Large intestine (tissue), 3 donors: ENCODE measurements around the gene CCBE1. TPM values are rescaled to one million over a fixed set of nuclear protein-coding genes. Genes with fewer than 3 reads are reported as not detected.

Experiments
- DNase-seq, 2 donors: peaks; one replicate each; pipeline versions ENCODE4 v3.0.0 to v3.0.0-alpha.2; 2013
- H3K27ac ChIP-seq: one replicate; pipeline ENCODE4 v1.5.1; 2013; ENCODE audit warnings: low read length
- H3K27me3 ChIP-seq: 2 replicates; pipeline ENCODE4 v1.6.1; 2013; ENCODE audit warnings: low read length; ENCODE audit not compliant: control insufficient read depth, insufficient read depth
- H3K36me3 ChIP-seq: 2 replicates; pipeline ENCODE4 v1.6.1; 2013; ENCODE audit warnings: low read length; ENCODE audit not compliant: control insufficient read depth, insufficient read depth
- H3K4me1 ChIP-seq: one replicate; pipeline ENCODE4 v1.6.1; 2013; ENCODE audit warnings: low read length; ENCODE audit not compliant: control insufficient read depth, insufficient read depth
- H3K4me3 ChIP-seq: one replicate; pipeline ENCODE4 v1.5.1; 2013; ENCODE audit warnings: low read length
- H3K9me3 ChIP-seq: one replicate; pipeline ENCODE4 v1.6.1; 2013; ENCODE audit warnings: mild to moderate bottlenecking, low read depth, low read length, moderate library complexity; ENCODE audit not compliant: control insufficient read depth
- WGBS: methylation state at CpG from one replicate; pipeline ENCODE4 v1.1.5; 2013; ENCODE audit warnings: low lambda C conversion rate; ENCODE audit not compliant: insufficient coverage; 5-methylcytosine and 5-hydroxymethylcytosine counted together
- polyA plus RNA-seq: library from polyadenylated mRNA; unstranded; fragments of 120-200 nt; gene quantifications from one replicate; pipeline ENCODE4 v1.2.1, GENCODE V29; 2013

CCBE1 gene
- polyA plus RNA-seq, 1 donor = 2.5 TPM

DNA sequence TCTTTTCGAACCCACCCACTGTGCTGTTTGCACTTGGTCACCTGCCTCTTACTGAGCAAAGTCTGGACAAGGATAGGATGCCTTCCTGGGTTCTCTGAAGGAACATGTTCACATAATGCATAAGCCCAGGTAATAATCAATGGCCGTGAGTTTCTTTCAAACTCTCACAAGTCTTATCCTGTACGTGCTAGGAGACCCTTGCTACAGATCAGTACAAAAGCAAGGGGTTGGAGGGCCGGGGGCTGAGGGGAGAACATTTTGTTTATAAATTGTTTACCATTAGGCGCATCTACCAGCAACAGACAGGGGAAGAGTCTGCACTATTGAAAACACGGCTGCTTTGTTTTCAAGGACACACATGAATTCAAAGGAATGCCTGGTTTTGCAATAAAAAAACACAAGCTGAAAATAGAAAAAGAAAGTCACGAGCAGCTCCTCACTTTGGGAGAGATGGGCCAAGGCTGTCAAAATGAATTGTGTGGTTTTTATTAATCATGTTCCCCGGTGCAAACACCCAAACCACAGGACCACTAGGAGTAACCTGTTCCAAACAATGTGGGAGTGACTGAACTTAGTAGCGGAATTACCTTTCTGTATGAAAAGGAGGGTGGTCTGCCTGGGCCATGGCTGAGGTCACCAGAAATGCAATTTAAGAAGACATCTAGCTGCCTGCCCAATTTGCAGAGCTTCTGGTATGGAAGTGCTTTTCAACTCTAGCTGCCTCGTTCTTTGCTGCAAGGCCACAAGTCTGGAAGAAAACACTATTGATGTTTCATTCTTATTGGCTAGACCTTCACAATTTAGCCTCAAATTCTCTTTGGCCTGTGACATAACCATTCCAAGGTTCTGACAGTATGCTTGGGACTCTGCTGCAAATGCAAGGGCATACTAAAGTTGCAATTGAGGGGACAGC is 73.5 kb downstream of the CCBE1 start:
- no peak for DNase-seq
- Histone ChIP-seq H3K27ac (no peak overlapping the region), H3K9me3 (no peaks in the 10 kb centered on the region), H3K27me3 (no peaks in the 10 kb centered on the region), H3K4me3 (no peak overlapping the region), H3K36me3 (no peaks in the 10 kb centered on the region), H3K4me1 (no peaks in the 10 kb centered on the region)
- WGBS = 100% methylated on average over 1 of the region's 10 CpGs

DNA sequence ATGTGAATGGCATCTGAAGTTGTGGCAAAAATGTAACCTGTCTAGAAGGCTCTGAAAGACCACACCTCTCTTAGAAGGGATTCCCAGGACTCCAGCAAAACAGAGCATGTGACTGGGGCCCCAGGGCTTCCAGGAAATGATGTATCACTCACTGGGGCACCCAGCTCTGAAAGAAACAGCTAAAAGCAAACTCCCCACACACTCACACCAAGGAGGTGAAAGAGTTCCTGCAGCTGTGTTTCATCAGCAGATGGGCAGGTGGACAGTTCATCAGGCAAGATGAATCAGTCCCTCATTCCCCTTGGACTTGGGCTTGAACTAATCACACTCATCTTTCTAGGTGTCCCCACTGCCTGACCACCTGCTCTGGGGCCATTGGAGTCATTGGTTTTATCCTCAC is 76.2 kb downstream of the CCBE1 start:
- no peaks in the 10 kb centered on the region for H3K27me3 ChIP-seq
- DNase-seq = no peak
- H3K27ac ChIP-seq = no peak overlapping the region
- H3K4me3 ChIP-seq = no peak overlapping the region
- no peaks in the 10 kb centered on the region for H3K4me1 ChIP-seq
- H3K36me3 ChIP-seq = no peaks in the 10 kb centered on the region
- no peaks in the 10 kb centered on the region for H3K9me3 ChIP-seq

DNA sequence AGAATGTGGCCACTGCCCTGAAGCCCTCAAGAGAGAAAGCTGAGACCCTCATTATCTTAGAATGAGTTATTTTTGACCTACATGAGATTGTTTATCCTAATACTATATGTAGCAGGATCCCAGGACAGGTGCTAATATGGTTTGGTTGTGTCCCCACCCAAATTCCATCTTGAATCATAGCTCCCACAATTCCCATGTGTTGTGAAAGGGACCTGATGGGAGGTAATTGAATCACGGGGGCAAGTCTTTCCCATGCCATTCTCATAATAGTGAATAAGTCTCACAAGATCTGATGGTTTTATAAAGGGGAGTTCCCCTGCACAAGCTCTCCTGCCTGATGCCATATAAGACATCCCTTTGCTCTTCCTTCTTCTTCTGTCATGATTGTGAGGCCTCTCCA is 76.8 kb downstream of the CCBE1 start:
- H3K36me3 ChIP-seq = no peaks in the 10 kb centered on the region
- no peak overlapping the region for H3K4me3 ChIP-seq
- WGBS = no CpG with 5 or more reads among the region's 1 CpG
- no peaks in the 10 kb centered on the region for H3K4me1 ChIP-seq
- H3K9me3 ChIP-seq = no peaks in the 10 kb centered on the region
- H3K27me3 ChIP-seq = no peaks in the 10 kb centered on the region
- no peak overlapping the region for H3K27ac ChIP-seq
- DNase-seq = no peak

DNA sequence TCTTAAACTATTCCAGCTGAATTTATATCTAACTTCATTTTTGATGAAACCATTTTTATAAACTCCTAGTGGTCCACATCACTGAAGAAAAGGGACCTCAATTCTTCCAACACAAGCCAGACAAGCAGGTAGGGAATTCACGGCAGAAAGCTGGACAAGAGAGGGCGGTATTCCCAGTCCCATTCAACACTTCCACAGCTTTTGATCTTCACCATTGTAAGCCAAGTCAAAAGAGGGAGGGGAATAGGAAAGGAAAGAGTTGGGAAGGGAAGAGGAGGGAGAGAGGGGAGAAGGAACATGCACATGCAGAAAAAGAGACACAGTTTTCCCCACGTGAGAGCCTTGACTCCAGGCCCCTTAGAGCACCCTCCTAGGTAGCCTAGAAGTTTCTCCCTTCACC is 77.4 kb downstream of the CCBE1 start:
- no peaks in the 10 kb centered on the region for H3K9me3 ChIP-seq
- 83% methylated on average over 1 of the region's 3 CpGs for WGBS
- no peak overlapping the region for H3K4me3 ChIP-seq
- H3K4me1 ChIP-seq = no peaks in the 10 kb centered on the region
- H3K27ac ChIP-seq = no peak overlapping the region
- H3K27me3 ChIP-seq = no peaks in the 10 kb centered on the region
- DNase-seq = no peak
- no peaks in the 10 kb centered on the region for H3K36me3 ChIP-seq

DNA sequence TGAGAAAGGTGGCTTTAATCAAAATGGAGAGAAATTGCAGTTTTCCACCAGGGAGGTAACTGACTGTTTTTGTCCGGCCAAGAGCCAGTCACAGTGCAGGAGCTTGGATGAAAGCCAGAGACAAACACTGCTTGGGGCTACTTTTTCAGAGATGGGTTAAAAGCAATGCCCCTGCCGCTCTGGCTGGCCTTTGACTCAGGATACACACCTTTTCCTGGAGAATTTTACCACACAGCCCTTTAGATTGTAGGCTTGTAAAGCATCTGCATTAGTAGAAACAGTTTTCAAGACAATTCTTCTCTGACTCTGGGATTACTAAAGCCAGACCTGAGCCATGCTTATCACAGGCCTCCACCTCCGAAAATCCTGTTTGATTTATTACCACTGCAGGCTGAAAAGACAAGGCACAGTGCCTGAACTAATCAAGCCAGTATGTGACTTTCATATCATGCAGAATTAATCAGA is 79.7 kb downstream of the CCBE1 start:
- DNase-seq = no peak
- Histone ChIP-seq H3K9me3 (no peaks in the 10 kb centered on the region), H3K36me3 (no peaks in the 10 kb centered on the region), H3K27me3 (no peaks in the 10 kb centered on the region), H3K4me3 (no peak overlapping the region), H3K27ac (no peak overlapping the region), H3K4me1 (no peaks in the 10 kb centered on the region)
- 0% methylated on average over 1 of the region's 3 CpGs for WGBS

DNA sequence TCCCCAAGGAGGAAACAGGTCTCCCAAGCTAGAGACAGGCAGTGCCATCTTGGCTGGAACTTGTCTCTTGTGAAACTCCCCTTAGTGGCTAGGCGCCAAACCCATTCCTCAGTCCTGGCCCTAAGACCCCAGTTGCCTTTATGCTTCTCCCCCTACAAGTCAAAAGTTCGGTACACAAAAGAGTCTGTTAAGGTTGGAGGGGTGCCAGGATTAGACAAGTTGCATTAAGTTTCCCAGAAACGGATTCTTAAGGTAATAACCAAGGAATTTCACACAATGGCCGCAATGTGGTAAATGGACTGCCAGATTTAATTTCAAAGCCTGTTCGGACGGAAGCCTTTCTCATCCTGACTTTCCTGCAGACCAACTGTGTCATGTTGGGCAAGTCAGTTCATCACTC is 80.7 kb downstream of the CCBE1 start:
- DNase-seq = no peak
- Histone ChIP-seq H3K4me3 (no peak overlapping the region), H3K27me3 (no peaks in the 10 kb centered on the region), H3K36me3 (no peaks in the 10 kb centered on the region), H3K9me3 (no peaks in the 10 kb centered on the region), H3K4me1 (no peaks in the 10 kb centered on the region), H3K27ac (no peak overlapping the region)
- no CpG with 5 or more reads among the region's 6 CpGs for WGBS

DNA sequence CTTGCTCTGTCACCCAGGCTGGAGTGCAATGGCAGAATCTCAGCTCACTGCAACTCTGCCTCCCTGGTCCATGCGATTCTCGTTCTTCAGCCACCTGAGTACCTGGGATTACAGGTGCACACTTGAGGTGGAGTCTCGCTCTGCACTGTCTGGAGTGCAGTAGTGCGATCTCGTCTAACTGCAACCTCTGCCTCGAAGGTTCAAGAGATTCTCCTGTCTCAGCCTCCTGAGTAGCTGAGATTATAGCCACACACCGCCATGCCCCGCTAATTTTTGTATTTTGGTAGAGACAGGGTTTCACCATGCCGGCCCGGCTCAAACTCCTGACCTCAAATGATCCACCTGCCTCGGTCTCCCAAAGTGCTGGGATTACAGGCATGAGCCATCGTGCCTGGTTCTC is 83.3 kb downstream of the CCBE1 start:
- no peaks in the 10 kb centered on the region for H3K36me3 ChIP-seq
- H3K9me3 ChIP-seq = no peaks in the 10 kb centered on the region
- no peaks in the 10 kb centered on the region for H3K27me3 ChIP-seq
- no peak overlapping the region for H3K27ac ChIP-seq
- no peaks in the 10 kb centered on the region for H3K4me1 ChIP-seq
- no peak for DNase-seq
- WGBS = no CpG with 5 or more reads among the region's 12 CpGs
- no peak overlapping the region for H3K4me3 ChIP-seq

DNA sequence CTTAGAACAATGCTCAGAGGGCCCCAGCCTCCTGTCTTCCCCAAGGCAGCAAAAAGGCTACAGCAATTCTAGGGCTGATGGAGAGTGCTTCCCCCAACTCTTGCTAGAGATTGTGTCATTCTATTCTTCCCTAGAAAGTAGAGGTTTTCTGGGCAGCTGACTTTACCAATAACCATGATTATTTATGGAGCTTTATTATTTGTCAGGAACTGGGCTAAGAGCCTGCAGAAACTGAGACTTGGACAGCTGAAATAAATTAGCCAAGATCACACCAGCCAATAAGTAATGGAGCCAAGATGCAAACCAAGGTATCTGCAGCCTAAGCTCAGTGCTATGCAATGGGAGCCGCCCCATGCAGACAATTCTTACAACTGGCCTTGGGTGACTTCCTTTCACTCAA is 84.8 kb downstream of the CCBE1 start:
- no peaks in the 10 kb centered on the region for H3K4me1 ChIP-seq
- no peaks in the 10 kb centered on the region for H3K27me3 ChIP-seq
- H3K4me3 ChIP-seq = no peak overlapping the region
- no peaks in the 10 kb centered on the region for H3K36me3 ChIP-seq
- no CpG with 5 or more reads among the region's 1 CpG for WGBS
- DNase-seq = no peak
- H3K27ac ChIP-seq = no peak overlapping the region
- no peaks in the 10 kb centered on the region for H3K9me3 ChIP-seq

DNA sequence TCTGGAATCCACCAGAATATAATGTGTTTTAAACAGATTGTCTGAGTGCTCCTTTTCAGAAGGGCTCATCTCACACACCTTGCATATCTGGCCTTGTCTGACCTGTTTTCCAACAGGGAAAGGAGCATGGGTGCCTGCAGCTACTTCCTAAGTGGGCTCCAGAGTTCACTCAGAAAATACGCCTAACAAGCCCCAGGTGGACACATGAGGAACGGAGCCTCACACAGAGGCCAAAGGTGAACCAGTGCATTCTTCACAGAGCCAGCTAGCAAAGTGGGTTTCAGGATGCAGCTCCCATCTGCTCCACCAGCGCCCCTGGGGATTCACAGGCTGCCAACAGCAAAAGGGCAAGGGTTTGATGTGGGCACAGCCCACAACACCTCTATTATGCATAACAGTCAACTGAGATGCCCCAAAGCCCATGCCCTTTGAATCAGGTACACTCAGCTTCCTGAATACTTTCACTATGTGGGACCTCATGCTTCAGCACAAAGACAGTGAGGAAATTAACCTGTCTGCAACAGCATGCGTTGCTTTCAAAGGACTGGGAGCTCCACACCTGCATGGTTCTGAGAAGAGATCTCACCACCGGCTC is 86.6 kb downstream of the CCBE1 start:
- Histone ChIP-seq H3K27me3 (no peaks in the 10 kb centered on the region), H3K36me3 (no peaks in the 10 kb centered on the region), H3K9me3 (no peaks in the 10 kb centered on the region), H3K4me3 (no peak overlapping the region), H3K4me1 (no peaks in the 10 kb centered on the region), H3K27ac (no peak overlapping the region)
- WGBS = no CpG with 5 or more reads among the region's 5 CpGs
- DNase-seq = no peak

DNA sequence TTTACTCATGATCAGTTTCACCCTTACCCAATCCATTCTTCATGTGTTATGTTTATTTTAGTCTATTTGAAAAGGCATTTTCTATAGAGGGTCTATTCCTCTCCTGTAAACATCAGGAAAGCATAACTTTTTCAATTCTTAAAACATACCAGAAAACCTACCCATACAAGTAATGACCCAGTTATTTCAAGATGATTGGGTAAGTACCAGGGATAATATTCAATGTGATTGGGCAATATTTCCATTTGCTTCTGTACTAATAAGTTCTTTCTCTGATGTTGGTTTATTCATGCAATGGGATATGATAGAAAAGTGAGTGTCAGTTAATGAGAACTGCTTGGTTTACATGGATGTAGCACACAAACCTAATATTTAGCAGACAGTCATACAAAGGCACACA is 87.6 kb downstream of the CCBE1 start:
- Histone ChIP-seq H3K36me3 (no peaks in the 10 kb centered on the region), H3K27me3 (no peaks in the 10 kb centered on the region), H3K4me3 (no peak overlapping the region), H3K9me3 (no peaks in the 10 kb centered on the region), H3K4me1 (no peaks in the 10 kb centered on the region), H3K27ac (no peak overlapping the region)
- no peak for DNase-seq

DNA sequence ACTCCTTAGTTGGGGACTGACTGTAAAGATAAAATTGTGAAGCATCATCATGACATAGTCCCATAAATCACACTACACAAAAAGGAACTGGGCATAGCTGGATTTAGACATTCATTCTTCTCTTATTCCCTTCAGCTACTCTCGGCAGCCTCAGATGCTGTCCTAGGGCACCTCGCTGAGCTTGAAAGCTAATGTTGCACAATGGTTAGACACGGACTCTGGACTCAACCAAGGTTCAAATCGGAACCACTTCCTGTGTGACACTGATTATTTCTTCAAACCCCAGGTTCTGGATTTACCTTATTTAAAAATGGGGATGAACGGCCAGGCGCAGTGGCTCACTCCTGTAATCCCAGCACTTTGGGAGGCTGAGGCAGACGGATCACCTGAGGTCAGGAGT is 89.8 kb downstream of the CCBE1 start:
- H3K9me3 ChIP-seq = no peaks in the 10 kb centered on the region
- H3K4me3 ChIP-seq = no peak overlapping the region
- no CpG with 5 or more reads among the region's 7 CpGs for WGBS
- H3K36me3 ChIP-seq = no peaks in the 10 kb centered on the region
- no peaks in the 10 kb centered on the region for H3K4me1 ChIP-seq
- H3K27me3 ChIP-seq = no peaks in the 10 kb centered on the region
- H3K27ac ChIP-seq = no peak overlapping the region
- peak in 1 of 2 donors; percentile 54 for DNase-seq
